MM.1S (cell line): ENCODE data around the gene INSC.

Experiments
- DNase-seq: peaks from one replicate; pipeline ENCODE4 v3.0.0-alpha.2; 2015
- H2AFZ ChIP-seq: fragments of 300-600 bp; sonication (generic); 2 replicates; pipeline ENCODE4 v1.6.0; 2016; ENCODE audit warnings: antibody characterized with exemption, low read length
- H3F3A ChIP-seq: fragments of 300-600 bp; sonication (generic); 2 replicates; pipeline ENCODE4 v1.6.1; 2016; ENCODE audit warnings: mild to moderate bottlenecking, antibody characterized with exemption, low read length, moderate library complexity, mixed read lengths; ENCODE audit not compliant: insufficient read depth
- H3K27ac ChIP-seq: fragments of 300-600 bp; sonication (generic); 2 replicates; pipeline ENCODE4 v1.5.1; 2016; ENCODE audit warnings: mild to moderate bottlenecking, low read length
- H3K27me3 ChIP-seq: fragments of 300-600 bp; sonication (generic); replicated peaks from 2 replicates; pipeline ENCODE4 v1.6.0; 2016; ENCODE audit warnings: low read length; ENCODE audit not compliant: insufficient read depth
- H3K36me3 ChIP-seq: fragments of 300-600 bp; sonication (generic); replicated peaks from 2 replicates; pipeline ENCODE4 v1.6.1; 2016; ENCODE audit warnings: mild to moderate bottlenecking, low read length, mixed read lengths; ENCODE audit not compliant: insufficient read depth
- H3K4me1 ChIP-seq: fragments of 300-600 bp; sonication (generic); 2 replicates; pipeline ENCODE4 v1.6.1; 2016; ENCODE audit warnings: low read length, mixed read lengths
- H3K4me2 ChIP-seq: fragments of 300-600 bp; sonication (generic); 2 replicates; pipeline ENCODE4 v1.6.0; 2016; ENCODE audit warnings: low read depth, low read length
- H3K4me3 ChIP-seq: fragments of 300-600 bp; sonication (generic); 2 replicates; pipeline ENCODE4 v1.5.1; 2016; ENCODE audit warnings: low read length, mixed read lengths
- H3K79me2 ChIP-seq: fragments of 300-600 bp; sonication (generic); 2 replicates; pipeline ENCODE4 v1.6.1; 2016; ENCODE audit warnings: mixed run types, low read length, mixed read lengths
- H3K9ac ChIP-seq: fragments of 300-600 bp; sonication (generic); 2 replicates; pipeline ENCODE4 v1.6.1; 2016; ENCODE audit warnings: low read length, mixed read lengths
- H3K9me2 ChIP-seq: fragments of 300-600 bp; sonication (generic); replicated peaks from 2 replicates; pipeline ENCODE4 v1.6.1; 2016; ENCODE audit warnings: mild to moderate bottlenecking, low read length, mixed read lengths; ENCODE audit not compliant: insufficient read depth
- H3K9me3 ChIP-seq: fragments of 300-600 bp; sonication (generic); replicated peaks from 2 replicates; pipeline ENCODE4 v1.6.1; 2016; ENCODE audit warnings: mild to moderate bottlenecking, low read length, mixed read lengths; ENCODE audit not compliant: insufficient read depth
- H4K20me1 ChIP-seq: fragments of 300-600 bp; sonication (generic); 2 replicates; pipeline ENCODE4 v1.6.1; 2016; ENCODE audit warnings: mild to moderate bottlenecking, low read length, moderate library complexity, mixed read lengths; ENCODE audit not compliant: insufficient read depth
- CTCF ChIP-seq: fragments of 300-600 bp; sonication (generic); IDR thresholded peaks from 2 replicates; pipeline ENCODE4 v1.5.1; 2016; ENCODE audit warnings: antibody characterized with exemption, low read length, mixed read lengths
- EZH2 ChIP-seq: fragments of 300-600 bp; sonication (generic); optimal IDR thresholded peaks from 2 replicates; pipeline ENCODE3; 2017; ENCODE audit warnings: low read depth, mild to moderate bottlenecking, antibody characterized with exemption, low read length, mixed read lengths
- EZH2phosphoT487 ChIP-seq: fragments of 300-600 bp; sonication (generic); IDR thresholded peaks from 2 replicates; pipeline ENCODE4 v1.6.1; 2018; ENCODE audit warnings: antibody characterized with exemption, low read length

INSC gene

GRCh38 chr11:15072551-15073143 is 42.1 kb upstream of the INSC start:
- no peak overlapping the region for H3K4me3 ChIP-seq
- H3K36me3 ChIP-seq: no peaks in the 10 kb centered on the region
- H3K9ac ChIP-seq: no peak overlapping the region
- H3K27ac ChIP-seq: no peak overlapping the region
- H3K4me1 ChIP-seq: peaks cover 6% of the 10 kb centered on the region; the same call in 1 of the 2 replicates
- H3K4me2 ChIP-seq: no peak overlapping the region
- H4K20me1 ChIP-seq: no peaks in the 10 kb centered on the region
- TF ChIP-seq EZH2phosphoT487 (no peak), EZH2 (no peak), CTCF (no peak)
- no peaks in the 10 kb centered on the region for H3K79me2 ChIP-seq
- no peak overlapping the region for H2AFZ ChIP-seq
- no peaks in the 10 kb centered on the region for H3K9me2 ChIP-seq
- H3K9me3 ChIP-seq: no peaks in the 10 kb centered on the region
- no peaks in the 10 kb centered on the region for H3F3A ChIP-seq
- H3K27me3 ChIP-seq: no peaks in the 10 kb centered on the region
- DNase-seq: no peak

- H3K9me3 ChIP-seq: no peaks in the 10 kb centered on the region
- peak within 1 kb of the TSS; percentile 71 for H3K4me2 ChIP-seq
- peak within 1 kb of the TSS; percentile 64 for H2AFZ ChIP-seq
These were observed 41.1 kb upstream of the INSC start, which contains the start of gene CALCB for GRCh38 chr11:15073361-15074205. Gene CALCB (plus strand): TSS chr11:15073593. CDS start chr11:15074719, 1,126 bp downstream.

More at GRCh38 chr11:15073361-15074205, 41.1 kb upstream of the INSC start, which contains the start of gene CALCB:
- Histone ChIP-seq H3K36me3 (no peaks in the 10 kb centered on the region), H3K27me3 (no peaks in the 10 kb centered on the region), H3K9me2 (no peaks in the 10 kb centered on the region), H3F3A (no peaks in the 10 kb centered on the region), H4K20me1 (no peaks in the 10 kb centered on the region), H3K4me1 (peaks cover 6% of the 10 kb centered on the region; the same call in 1 of the 2 replicates), H3K79me2 (no peaks in the 10 kb centered on the region), H3K9ac (peak within 1 kb of the TSS; percentile 20; the same call in 1 of the 2 replicates), H3K27ac (0 out of 2 replicates have a peak within 1 kb of the TSS, but pooled peaks have one; percentile 2), H3K4me3 (peak within 1 kb of the TSS; percentile 52)
- no peak for DNase-seq
- TF ChIP-seq CTCF (no peak), EZH2 (no peak), EZH2phosphoT487 (no peak)
